Activated CD4-positive, alpha-beta memory T cell treated with anti-CD3 and anti-CD28 coated beads for 36 hours (primary cell): ENCODE measurements around the gene IL36B. TPM values are rescaled to one million over a fixed set of nuclear protein-coding genes. Genes with fewer than 3 reads are reported as not detected.

ENCODE experiments used
- CTCF ChIA-PET: fragments of 350-600 bp; sonication (Branson Sonifier 250); formaldehyde crosslinking; loops from one replicate; lab custom pipeline; 2021; ENCODE audit warnings: antibody characterized with exemption, inconsistent platforms; lab: Charles Lee
- POLR2A ChIA-PET: fragments of 350-600 bp; sonication (Branson Sonifier 250); formaldehyde crosslinking; loops from one replicate; lab custom pipeline; 2021; ENCODE audit warnings: antibody characterized with exemption; lab: Charles Lee
- DNase-seq: peaks from one replicate; pipeline ENCODE4 v3.0.0-alpha.2; 2020
- H3K27ac Mint-ChIP-seq: one replicate; pipeline ENCODE4 v1.8.0; 2021; ENCODE audit warnings: mixed read lengths
- H3K27me3 Mint-ChIP-seq: one replicate; pipeline ENCODE4 v1.8.0; 2021; ENCODE audit warnings: mixed read lengths
- H3K36me3 Mint-ChIP-seq: one replicate; pipeline ENCODE4 v1.8.0; 2021; ENCODE audit warnings: mixed read lengths
- H3K4me1 Mint-ChIP-seq: one replicate; pipeline ENCODE4 v1.8.0; 2021; ENCODE audit warnings: low read depth, mixed read lengths
- H3K4me3 Mint-ChIP-seq: one replicate; pipeline ENCODE4 v1.8.0; 2021; ENCODE audit warnings: mild to moderate bottlenecking, mixed read lengths
- H3K9me3 Mint-ChIP-seq: one replicate; pipeline ENCODE4 v1.8.0; 2021; ENCODE audit warnings: mixed read lengths
- intact Hi-C: fragments of 100-400 bp; cut with micrococcal nuclease; formaldehyde crosslinking; loops from one replicate; pipeline ENCODE4 v1.15.1; 2023
- total RNA-seq, 2 experiments: library from RNA; stranded (reverse); gene quantifications; one replicate each; pipeline ENCODE4 v1.2.3, GENCODE V29; 2021

Gene IL36B
- total RNA-seq, 2 experiments from 2014 or later, result not detected

GRCh38 chr2:113002677-113003076 is 50.0 kb downstream of the IL36B start:
- POLR2A ChIA-PET, result no interaction called here
- intact Hi-C loops, result no loop called here
- no peak for DNase-seq

GRCh38 chr2:113000436-113000835 is 52.2 kb downstream of the IL36B start:
- Mint-ChIP-seq H3K4me1 (peaks cover 21% of the 10 kb centered on the region), H3K36me3 (peaks cover 9% of the 10 kb centered on the region), H3K27me3 (no peaks in the 10 kb centered on the region), H3K27ac (no peak overlapping the region), H3K4me3 (no peak overlapping the region), H3K9me3 (peaks cover 26% of the 10 kb centered on the region)
- CTCF ChIA-PET, result no interaction called here
- intact Hi-C loops, result no loop called here
- POLR2A ChIA-PET, result no interaction called here
- DNase-seq, result no peak

More at GRCh38 chr2:113002677-113003076, 50.0 kb downstream of the IL36B start:
- peaks cover 9% of the 10 kb centered on the region for H3K36me3 Mint-ChIP-seq
- H3K27ac Mint-ChIP-seq, result no peak overlapping the region
- CTCF ChIA-PET, result no interaction called here
- peaks cover 26% of the 10 kb centered on the region for H3K9me3 Mint-ChIP-seq
- H3K4me3 Mint-ChIP-seq, result no peak overlapping the region
- H3K4me1 Mint-ChIP-seq, result peaks cover under 1% of the 10 kb centered on the region
- no peaks in the 10 kb centered on the region for H3K27me3 Mint-ChIP-seq

GRCh38 chr2:112997151-112997550 is 55.5 kb downstream of the IL36B start:
- Mint-ChIP-seq H3K36me3 (peaks cover 9% of the 10 kb centered on the region), H3K4me3 (no peak overlapping the region), H3K27me3 (no peaks in the 10 kb centered on the region), H3K9me3 (peaks cover 33% of the 10 kb centered on the region), H3K27ac (no peak overlapping the region), H3K4me1 (peaks cover 28% of the 10 kb centered on the region)
- ChIA-PET CTCF (no interaction called here), POLR2A (no interaction called here)
- no peak for DNase-seq
- intact Hi-C loops, result loop anchor here (2.0 kb wide), 1 partner anchor 16 kb away; no protein-coding TSS in a partner anchor

GRCh38 chr2:112996635-112997034 is 56.0 kb downstream of the IL36B start:
- CTCF ChIA-PET, result no interaction called here
- intact Hi-C loops, result loop anchor here (2.0 kb wide), 1 partner anchor 16 kb away; no protein-coding TSS in a partner anchor
- Mint-ChIP-seq H3K36me3 (peaks cover 7% of the 10 kb centered on the region), H3K4me1 (peaks cover 28% of the 10 kb centered on the region), H3K4me3 (no peak overlapping the region), H3K27me3 (no peaks in the 10 kb centered on the region), H3K9me3 (peaks cover 35% of the 10 kb centered on the region), H3K27ac (peak overlapping the region; percentile 30)
- peak; percentile 84 for DNase-seq
- POLR2A ChIA-PET, result no interaction called here

GRCh38 chr2:112995346-112995920 is 57.2 kb downstream of the IL36B start:
- peaks cover 33% of the 10 kb centered on the region for H3K9me3 Mint-ChIP-seq
- H3K27ac Mint-ChIP-seq, result peak overlapping the region; percentile 57
- H3K4me3 Mint-ChIP-seq, result peak overlapping the region; percentile 68
- peak; percentile 54 for DNase-seq
- peaks cover 1% of the 10 kb centered on the region for H3K36me3 Mint-ChIP-seq
- peaks cover 28% of the 10 kb centered on the region for H3K4me1 Mint-ChIP-seq
- intact Hi-C loops, result no loop called here
- ChIA-PET POLR2A (no interaction called here), CTCF (no interaction called here)
- H3K27me3 Mint-ChIP-seq, result no peaks in the 10 kb centered on the region

- no peak overlapping the region for H3K4me3 Mint-ChIP-seq
- peaks cover 5% of the 10 kb centered on the region for H3K36me3 Mint-ChIP-seq
- DNase-seq, result no peak
- POLR2A ChIA-PET, result no interaction called here
- peaks cover 28% of the 10 kb centered on the region for H3K4me1 Mint-ChIP-seq
- H3K27ac Mint-ChIP-seq, result no peak overlapping the region
- CTCF ChIA-PET, result no interaction called here
- intact Hi-C loops, result no loop called here
- no peaks in the 10 kb centered on the region for H3K27me3 Mint-ChIP-seq
- H3K9me3 Mint-ChIP-seq, result peaks cover 32% of the 10 kb centered on the region
Measured at GRCh38 chr2:112994648-112995047, 58.0 kb downstream of the IL36B start.

- Mint-ChIP-seq H3K27ac (no peak overlapping the region), H3K4me1 (peaks cover 28% of the 10 kb centered on the region), H3K27me3 (no peaks in the 10 kb centered on the region), H3K36me3 (peaks cover 6% of the 10 kb centered on the region), H3K9me3 (peaks cover 27% of the 10 kb centered on the region), H3K4me3 (no peak overlapping the region)
- ChIA-PET CTCF (no interaction called here), POLR2A (interaction anchor here (0.6 kb wide), 1 partner anchor 15 kb away, joined by 3 read pairs; no protein-coding TSS in a partner anchor)
- intact Hi-C loops, result no loop called here
- DNase-seq, result no peak
Measured at GRCh38 chr2:112993831-112994230, 58.8 kb downstream of the IL36B start.

GRCh38 chr2:112989611-112990010 is 63.1 kb downstream of the IL36B start:
- DNase-seq, result no peak
- Mint-ChIP-seq H3K27me3 (no peaks in the 10 kb centered on the region), H3K9me3 (peaks cover 27% of the 10 kb centered on the region), H3K36me3 (peaks cover 6% of the 10 kb centered on the region), H3K4me1 (peaks cover 13% of the 10 kb centered on the region), H3K4me3 (no peak overlapping the region), H3K27ac (no peak overlapping the region)
- intact Hi-C loops, result no loop called here
- CTCF ChIA-PET, result no interaction called here
- POLR2A ChIA-PET, result no interaction called here

GRCh38 chr2:112985090-112985489 is 67.6 kb downstream of the IL36B start:
- Mint-ChIP-seq H3K4me1 (peaks cover 20% of the 10 kb centered on the region), H3K9me3 (peaks cover 5% of the 10 kb centered on the region), H3K36me3 (peaks cover 6% of the 10 kb centered on the region), H3K4me3 (no peak overlapping the region), H3K27ac (no peak overlapping the region), H3K27me3 (no peaks in the 10 kb centered on the region)
- peak; percentile 55 for DNase-seq
- intact Hi-C loops, result no loop called here
- CTCF ChIA-PET, result interaction anchor here (1.2 kb wide), 1 partner anchor 43 kb away, joined by 3 read pairs; no protein-coding TSS in a partner anchor
- POLR2A ChIA-PET, result interaction anchor here (0.9 kb wide), 1 partner anchor 189 kb away, joined by 3 read pairs; the partner anchor contains the start of gene PSD4

- H3K4me3 Mint-ChIP-seq, result no peak overlapping the region
- ChIA-PET CTCF (no interaction called here), POLR2A (no interaction called here)
- peaks cover 27% of the 10 kb centered on the region for H3K4me1 Mint-ChIP-seq
- intact Hi-C loops, result loop anchor here (2.0 kb wide), 1 partner anchor 16 kb away; no protein-coding TSS in a partner anchor
- H3K27me3 Mint-ChIP-seq, result peaks cover 4% of the 10 kb centered on the region
- H3K27ac Mint-ChIP-seq, result no peak overlapping the region
- H3K9me3 Mint-ChIP-seq, result no peaks in the 10 kb centered on the region
- H3K36me3 Mint-ChIP-seq, result no peaks in the 10 kb centered on the region
- no peak for DNase-seq
Measured at GRCh38 chr2:112980537-112980936, 72.1 kb downstream of the IL36B start.

GRCh38 chr2:112979731-112980130 is 72.9 kb downstream of the IL36B start:
- H3K36me3 Mint-ChIP-seq, result no peaks in the 10 kb centered on the region
- intact Hi-C loops, result loop anchor here (2.0 kb wide), 1 partner anchor 17 kb away; no protein-coding TSS in a partner anchor
- no peak for DNase-seq
- peaks cover 21% of the 10 kb centered on the region for H3K4me1 Mint-ChIP-seq
- no peak overlapping the region for H3K4me3 Mint-ChIP-seq
- peaks cover 4% of the 10 kb centered on the region for H3K27me3 Mint-ChIP-seq
- ChIA-PET POLR2A (interaction anchor here (1.0 kb wide), 1 partner anchor 14 kb away, joined by 3 read pairs; no protein-coding TSS in a partner anchor), CTCF (interaction anchor here (0.7 to 1.0 kb wide), 4 partner anchors 11 to 230 kb away, joined by 3 to 4 read pairs (median 3); no protein-coding TSS in a partner anchor)
- H3K9me3 Mint-ChIP-seq, result no peaks in the 10 kb centered on the region
- H3K27ac Mint-ChIP-seq, result no peak overlapping the region

GRCh38 chr2:112977559-112978056 is 75.1 kb downstream of the IL36B start, which contains the start of gene IL36G:
IL36G (plus strand) TSS chr2:112978006; CDS start chr2:112978639, 633 bp downstream.
- no peak within 1 kb of the TSS for H3K4me3 Mint-ChIP-seq
- intact Hi-C loops, result no loop called here
- no peak for DNase-seq
- H3K27ac Mint-ChIP-seq, result no peak within 1 kb of the TSS
- no peaks in the 10 kb centered on the region for H3K9me3 Mint-ChIP-seq
- H3K36me3 Mint-ChIP-seq, result no peaks in the 10 kb centered on the region
- H3K4me1 Mint-ChIP-seq, result peaks cover 20% of the 10 kb centered on the region
- ChIA-PET CTCF (interaction anchor here (0.6 to 1.7 kb wide), 4 partner anchors 15 to 107 kb away, joined by 3 to 7 read pairs (median 4); no protein-coding TSS in a partner anchor), POLR2A (no interaction called here)
- peaks cover 4% of the 10 kb centered on the region for H3K27me3 Mint-ChIP-seq
